Type B pancreatic cell (in vitro differentiated cells): ENCODE data around the gene PDE9A. TPM values are rescaled to one million over a fixed set of nuclear protein-coding genes. Genes with fewer than 3 reads are reported as not detected.
"Not testable (repeated sequence)": the region's sequence is repeated elsewhere in the genome, so short reads cannot be mapped to it uniquely, and the experiment has no call there.

Source experiments
- DNase-seq: peaks from one replicate; pipeline ENCODE4 v3.0.0; 2021; ENCODE audit warnings: mixed read lengths; ENCODE audit not compliant: unreplicated experiment; ENCODE audit errors: extremely low spot score
- H3K27ac Mint-ChIP-seq: 2 replicates; pipeline ENCODE4 v1.8.0; 2021; ENCODE audit warnings: mild to moderate bottlenecking, mixed read lengths
- H3K27me3 Mint-ChIP-seq: 2 replicates; pipeline ENCODE4 v1.8.0; 2021; ENCODE audit warnings: mixed read lengths
- H3K36me3 Mint-ChIP-seq: 2 replicates; pipeline ENCODE4 v1.8.0; 2021; ENCODE audit warnings: mixed read lengths
- H3K4me1 Mint-ChIP-seq: one replicate; pipeline ENCODE4 v1.8.0; 2021; ENCODE audit warnings: mixed read lengths; ENCODE audit not compliant: unreplicated experiment
- H3K4me3 Mint-ChIP-seq: 2 replicates; pipeline ENCODE4 v1.8.0; 2021; ENCODE audit warnings: mild to moderate bottlenecking, mixed read lengths
- H3K9me3 Mint-ChIP-seq: 2 replicates; pipeline ENCODE4 v1.8.0; 2021; ENCODE audit warnings: mixed read lengths
- total RNA-seq: library from RNA; stranded (reverse); gene quantifications from 2 replicates; pipeline ENCODE4 v1.2.1, GENCODE V29; 2021; ENCODE audit warnings: low replicate concordance
- TF ChIP-seq, protein P1 (sequence below): fragments of 200-600 bp; sonication (generic); conservative IDR thresholded peaks from 2 replicates; pipeline ENCODE4 v1.5.0; 2021; ENCODE audit warnings: antibody characterized with exemption, mild to moderate bottlenecking

PDE9A gene
- total RNA-seq, 1 donor from 2014 or later: 18.6 TPM

DNA sequence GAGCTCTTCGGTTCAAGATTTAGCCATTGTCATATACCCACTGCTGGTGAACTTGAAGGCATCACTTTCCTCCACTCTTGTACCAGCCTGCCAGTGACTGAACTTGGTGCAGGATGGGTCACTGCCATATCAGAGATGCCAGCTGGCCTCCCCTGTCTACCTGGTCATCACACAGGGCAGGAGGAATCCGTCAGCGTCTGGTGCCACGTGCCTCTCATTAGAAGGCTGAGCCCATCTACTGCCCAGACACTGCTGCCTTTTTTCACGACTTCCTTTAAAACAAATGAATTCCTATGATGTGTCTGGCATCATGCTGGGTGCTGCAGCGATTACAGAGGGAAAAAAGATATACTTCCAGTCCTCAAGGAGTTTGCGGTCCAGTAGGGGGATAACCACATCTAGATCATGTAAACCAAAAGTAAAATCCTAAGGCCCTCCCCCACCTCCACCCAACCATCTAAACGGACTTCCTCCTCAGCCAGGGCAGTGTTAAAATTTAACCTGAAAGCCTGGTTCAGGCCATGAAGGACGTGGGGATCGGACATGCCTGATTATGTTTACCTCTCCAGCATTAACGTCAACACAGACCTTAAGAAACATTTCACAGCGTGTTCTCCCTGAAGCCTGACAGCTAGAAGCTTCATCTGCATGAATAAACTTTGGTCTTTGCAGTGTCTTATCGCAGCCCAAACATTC is 29.2 kb upstream of the PDE9A start:
- TF ChIP-seq, protein P1, sequence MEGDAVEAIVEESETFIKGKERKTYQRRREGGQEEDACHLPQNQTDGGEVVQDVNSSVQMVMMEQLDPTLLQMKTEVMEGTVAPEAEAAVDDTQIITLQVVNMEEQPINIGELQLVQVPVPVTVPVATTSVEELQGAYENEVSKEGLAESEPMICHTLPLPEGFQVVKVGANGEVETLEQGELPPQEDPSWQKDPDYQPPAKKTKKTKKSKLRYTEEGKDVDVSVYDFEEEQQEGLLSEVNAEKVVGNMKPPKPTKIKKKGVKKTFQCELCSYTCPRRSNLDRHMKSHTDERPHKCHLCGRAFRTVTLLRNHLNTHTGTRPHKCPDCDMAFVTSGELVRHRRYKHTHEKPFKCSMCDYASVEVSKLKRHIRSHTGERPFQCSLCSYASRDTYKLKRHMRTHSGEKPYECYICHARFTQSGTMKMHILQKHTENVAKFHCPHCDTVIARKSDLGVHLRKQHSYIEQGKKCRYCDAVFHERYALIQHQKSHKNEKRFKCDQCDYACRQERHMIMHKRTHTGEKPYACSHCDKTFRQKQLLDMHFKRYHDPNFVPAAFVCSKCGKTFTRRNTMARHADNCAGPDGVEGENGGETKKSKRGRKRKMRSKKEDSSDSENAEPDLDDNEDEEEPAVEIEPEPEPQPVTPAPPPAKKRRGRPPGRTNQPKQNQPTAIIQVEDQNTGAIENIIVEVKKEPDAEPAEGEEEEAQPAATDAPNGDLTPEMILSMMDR: no peak
- no peak for DNase-seq
- Mint-ChIP-seq H3K27ac (no peak overlapping the region), H3K9me3 (no peaks in the 10 kb centered on the region), H3K4me3 (peak overlapping the region; percentile 27), H3K27me3 (peaks cover 29% of the 10 kb centered on the region), H3K4me1 (peaks cover 21% of the 10 kb centered on the region), H3K36me3 (no peaks in the 10 kb centered on the region)

DNA sequence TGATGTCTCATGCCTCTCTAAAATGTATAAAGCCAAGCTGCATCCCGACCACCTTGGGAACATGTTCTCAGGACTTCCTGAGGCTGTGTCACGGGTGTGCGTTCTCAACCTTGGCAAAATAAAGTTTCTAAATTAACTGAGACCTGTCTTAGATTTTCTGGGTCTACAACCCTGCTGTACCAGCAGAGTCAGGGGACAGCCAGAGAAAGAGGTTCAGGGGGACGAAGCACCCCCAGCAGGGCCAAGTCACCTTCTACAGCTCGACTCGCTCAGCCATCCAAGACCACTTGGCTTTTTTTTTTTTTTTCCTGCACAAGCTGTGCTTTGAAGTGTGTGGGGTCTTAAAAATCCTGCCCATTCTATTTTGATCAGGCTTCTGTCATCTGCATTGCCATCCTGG is 28.5 kb upstream of the PDE9A start:
- TF ChIP-seq, protein P1: no peak
- H3K27me3 Mint-ChIP-seq: peaks cover 27% of the 10 kb centered on the region
- H3K9me3 Mint-ChIP-seq: no peaks in the 10 kb centered on the region
- no peak for DNase-seq
- H3K4me1 Mint-ChIP-seq: peaks cover 21% of the 10 kb centered on the region
- no peaks in the 10 kb centered on the region for H3K36me3 Mint-ChIP-seq
- no peak overlapping the region for H3K4me3 Mint-ChIP-seq
- H3K27ac Mint-ChIP-seq: no peak overlapping the region

DNA sequence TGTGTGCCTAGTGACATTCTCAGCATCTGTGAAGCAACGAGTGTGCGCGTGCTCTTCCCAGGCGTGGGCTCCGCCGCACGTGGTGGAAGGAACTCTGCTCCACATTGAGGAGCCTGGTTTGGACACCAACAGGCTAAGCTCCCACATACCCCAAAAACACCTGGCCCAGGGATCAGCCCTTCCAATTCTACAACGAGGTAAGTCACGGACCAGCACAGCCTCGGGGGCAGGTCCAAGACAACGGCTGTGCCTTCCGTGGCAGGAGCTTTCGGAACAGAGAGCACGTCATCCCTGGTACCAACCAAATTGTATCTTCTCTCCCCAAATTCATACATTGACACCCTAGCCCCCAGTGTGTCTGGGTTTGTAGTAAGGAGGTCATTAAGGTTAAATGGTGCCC is 27.2 kb upstream of the PDE9A start:
- Mint-ChIP-seq H3K36me3 (no peaks in the 10 kb centered on the region), H3K4me1 (peaks cover 20% of the 10 kb centered on the region), H3K27ac (no peak overlapping the region), H3K4me3 (no peak overlapping the region), H3K9me3 (no peaks in the 10 kb centered on the region), H3K27me3 (peaks cover 26% of the 10 kb centered on the region)
- no peak for DNase-seq
- TF ChIP-seq, protein P1: no peak

DNA sequence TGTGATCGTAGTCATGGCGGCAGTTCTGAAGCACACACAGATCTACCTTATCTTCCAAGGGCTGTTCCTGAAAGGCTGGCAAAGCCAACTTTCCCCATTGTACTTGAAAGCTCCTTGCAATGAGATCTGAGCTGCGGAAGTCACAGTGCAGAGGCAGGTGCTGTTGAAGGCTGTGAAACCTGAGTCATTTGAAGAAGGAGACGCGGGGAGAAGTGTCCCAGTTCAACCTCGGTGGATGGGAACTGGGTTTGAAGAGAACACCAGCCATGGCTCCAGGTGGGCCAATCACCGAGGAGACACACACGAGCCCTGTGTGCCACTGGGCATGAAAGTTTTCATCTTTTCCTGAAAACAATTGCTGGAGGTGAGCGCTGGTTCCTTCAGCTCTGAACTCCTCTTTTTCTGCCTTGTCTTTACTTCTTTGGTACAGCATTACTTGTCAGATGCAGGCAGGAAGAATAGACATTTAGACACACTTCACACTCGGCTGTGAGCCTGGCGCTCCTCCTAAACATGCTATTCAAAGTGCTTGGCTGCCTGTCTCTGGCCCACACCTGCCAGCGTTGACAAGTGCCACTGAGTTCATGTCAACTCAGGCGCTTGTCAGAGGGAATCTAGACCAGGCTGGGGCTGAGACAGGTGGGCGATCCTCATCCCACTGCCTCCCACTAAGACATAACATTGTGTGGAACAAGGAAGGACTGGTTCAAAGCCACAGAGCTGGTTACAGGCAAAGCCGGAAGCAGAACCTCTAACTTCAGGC is 25.7 kb upstream of the PDE9A start:
- TF ChIP-seq, protein P1: no peak
- Mint-ChIP-seq H3K27ac (no peak overlapping the region), H3K4me1 (peaks cover 7% of the 10 kb centered on the region), H3K36me3 (no peaks in the 10 kb centered on the region), H3K4me3 (no peak overlapping the region), H3K9me3 (no peaks in the 10 kb centered on the region), H3K27me3 (peaks cover 23% of the 10 kb centered on the region)
- DNase-seq: no peak

DNA sequence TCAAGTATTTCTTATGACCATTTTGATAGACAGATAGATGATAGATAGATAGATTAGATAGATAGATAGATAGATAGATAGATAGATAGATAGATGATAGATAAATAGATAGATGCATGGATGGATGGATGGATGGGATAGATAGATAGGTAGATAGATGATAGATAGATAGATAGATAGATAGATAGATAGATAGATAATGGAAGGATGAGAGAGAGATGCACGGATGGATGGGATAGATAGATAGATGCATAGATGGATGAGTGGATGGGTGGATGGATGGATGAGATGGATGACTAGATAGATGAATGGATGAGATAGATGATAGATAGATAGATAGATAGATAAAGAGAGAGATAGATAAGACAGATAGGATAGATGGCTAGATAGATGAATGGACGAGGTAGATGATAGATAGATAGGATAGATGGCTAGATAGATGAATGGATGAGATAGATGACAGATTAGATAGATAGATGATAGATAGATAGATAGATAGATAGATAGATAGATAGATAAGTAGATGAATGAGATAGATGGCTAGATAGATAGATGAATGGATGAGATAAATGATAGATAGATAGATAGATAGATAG is 24.9 kb upstream of the PDE9A start:
- not testable (repeated sequence) for H3K4me3 Mint-ChIP-seq, H3K9me3 Mint-ChIP-seq

More for the DNA sequence above, 24.9 kb upstream of the PDE9A start:
- not testable (repeated sequence) for H3K27ac Mint-ChIP-seq, DNase-seq, H3K36me3 Mint-ChIP-seq, H3K4me1 Mint-ChIP-seq
- peaks cover 25% of the 10 kb centered on the region for H3K27me3 Mint-ChIP-seq
